Endometrium (tissue), 2 donors: ENCODE results near the gene SPIRE2.
"Not testable (repeated sequence)": the region's sequence is repeated elsewhere in the genome, so short reads cannot be mapped to it uniquely, and the experiment has no call there.

ENCODE experiments used
- FAIRE-seq: peaks from 2 replicates; lab custom pipeline; 2012; peaks lifted over from hg19 to GRCh38; lab: Jason Lieb, UNC
- donor health status: control.
- donor health status: control.

The SPIRE2 gene

GRCh38 chr16:89898201-89898967 lies 70.1 kb downstream of the SPIRE2 start:
- no peak for FAIRE-seq

GRCh38 chr16:89899879-89900481 lies 71.7 kb downstream of the SPIRE2 start:
- no peak for FAIRE-seq

GRCh38 chr16:89900885-89901284 lies 72.6 kb downstream of the SPIRE2 start:
- no peak for FAIRE-seq

GRCh38 chr16:89902980-89903379 lies 74.7 kb downstream of the SPIRE2 start:
- FAIRE-seq, result no peak

- FAIRE-seq, result no peak
These were observed 75.7 kb downstream of the SPIRE2 start for GRCh38 chr16:89903908-89904515.

GRCh38 chr16:89904606-89905510 lies 76.6 kb downstream of the SPIRE2 start:
- no peak for FAIRE-seq

GRCh38 chr16:89905511-89906139 lies 77.3 kb downstream of the SPIRE2 start:
- no peak for FAIRE-seq

- no peak for FAIRE-seq
These were observed 78.1 kb downstream of the SPIRE2 start for GRCh38 chr16:89906140-89907025.

- no peak for FAIRE-seq
These were observed 79.0 kb downstream of the SPIRE2 start for GRCh38 chr16:89907055-89907814.

- no peak for FAIRE-seq
These were observed 80.0 kb downstream of the SPIRE2 start for GRCh38 chr16:89908236-89908635.

GRCh38 chr16:89909777-89910716 lies 81.8 kb downstream of the SPIRE2 start:
- no peak for FAIRE-seq

GRCh38 chr16:89910717-89911354 lies 82.6 kb downstream of the SPIRE2 start:
- FAIRE-seq, result no peak

- no peak for FAIRE-seq
These were observed 83.1 kb downstream of the SPIRE2 start for GRCh38 chr16:89911375-89911774.

- FAIRE-seq, result no peak
These were observed 83.9 kb downstream of the SPIRE2 start for GRCh38 chr16:89912143-89912542.

- FAIRE-seq, result no peak
These were observed 84.4 kb downstream of the SPIRE2 start for GRCh38 chr16:89912627-89913026.

GRCh38 chr16:89913408-89914387 lies 85.4 kb downstream of the SPIRE2 start:
- no peak for FAIRE-seq

GRCh38 chr16:89914642-89915285 lies 86.5 kb downstream of the SPIRE2 start:
- not testable (repeated sequence) for FAIRE-seq
